Gastroesophageal sphincter (tissue), 4 donors: ENCODE results near the gene LRBA. TPM values are rescaled to one million over a fixed set of nuclear protein-coding genes. Genes with fewer than 3 reads are reported as not detected.

ENCODE experiments used
- ATAC-seq: fragments of 150-250 bp; one replicate; pipeline ENCODE4 v1.9.1; 2016; ENCODE audit warnings: mild to moderate bottlenecking, moderate library complexity
- H3K27ac ChIP-seq, 4 donors: fragments of 200-600 bp; sonication (generic) in 3 of 4; 1 replicate in 3 of 4; 2 replicates in 1 of 4; pipeline ENCODE4 v1.5.1; 2016 to 2019
- H3K27me3 ChIP-seq: fragments of 200-600 bp; sonication (generic); one replicate; pipeline ENCODE4 v1.5.1; 2019
- H3K36me3 ChIP-seq, 2 donors: fragments of 200-600 bp; sonication (generic); one replicate each; pipeline ENCODE4 v1.5.1; 2019; ENCODE audit warnings: control low read depth in 1 of 2
- H3K4me1 ChIP-seq, 3 donors: fragments of 200-600 bp; sonication (generic); 1 replicate in 2 of 3; 2 replicates in 1 of 3; pipeline ENCODE4 v1.5.1; 2016 to 2019; ENCODE audit warnings: control low read depth in 2 of 3
- H3K4me3 ChIP-seq, 2 donors: fragments of 200-600 bp; sonication (generic); one replicate each; pipeline ENCODE4 v1.5.1; 2019; ENCODE audit warnings: mild to moderate bottlenecking in 1 of 2, moderate library complexity in 1 of 2
- H3K9me3 ChIP-seq, 3 donors: fragments of 200-600 bp; sonication (generic); one replicate each; pipeline ENCODE4 v1.5.1; 2017 to 2019; ENCODE audit warnings: control low read depth in 2 of 3
- CTCF ChIP-seq, 4 experiments: fragments of 200-600 bp in 2 of 4; fragments of 450-650 bp in 2 of 4; sonication (generic) in 1 of 4; IDR thresholded peaks; one replicate each; pipeline ENCODE4 v1.5.1; 2017 to 2019; ENCODE audit warnings: antibody characterized with exemption in 4 of 4, mild to moderate bottlenecking in 2 of 4, moderate library complexity in 2 of 4
- EP300 ChIP-seq: sonication (generic); formaldehyde crosslinking; IDR thresholded peaks from one replicate; pipeline ENCODE4 v1.6.1; 2017; ENCODE audit warnings: antibody characterized with exemption, mild to moderate bottlenecking
- POLR2A ChIP-seq, 2 donors: fragments of 450-650 bp; IDR thresholded peaks; one replicate each; pipeline ENCODE4 v1.6.1; 2017; ENCODE audit warnings: antibody characterized with exemption in 2 of 2, mild to moderate bottlenecking in 2 of 2, moderate library complexity in 1 of 2
- POLR2AphosphoS5 ChIP-seq: sonication (generic); formaldehyde crosslinking; IDR thresholded peaks from one replicate; pipeline ENCODE4 v1.6.1; 2017; ENCODE audit warnings: antibody characterized with exemption
- WGBS, 2 donors: methylation state at CpG; one replicate each; pipeline ENCODE4 v1.1.5; 2018; ENCODE audit warnings: low coverage in 1 of 2; 5-methylcytosine and 5-hydroxymethylcytosine counted together
- total RNA-seq, 4 donors: library from RNA; depleted of rRNA; stranded (reverse); fragments of >200 nt; gene quantifications; one replicate each; pipeline ENCODE4 v1.1.0, GENCODE V29; 2016

Gene LRBA
- total RNA-seq, 4 donors from 2014 or later: 18.4 to 35.0 (median 23.2) TPM

- peaks cover 0 to 11% of the 10 kb centered on the region in 2 donors for H3K36me3 ChIP-seq
- H3K27ac ChIP-seq: no peak overlapping the region
- peaks cover 0 to 3% (median 0%) of the 10 kb centered on the region in 3 donors for H3K9me3 ChIP-seq
- H3K4me3 ChIP-seq: no peak overlapping the region
- WGBS, 2 donors: 83 to 95% methylated on average over 2 of the region's 2 CpGs
- ATAC-seq: no peak
- H3K27me3 ChIP-seq: no peaks in the 10 kb centered on the region
- TF ChIP-seq POLR2A (IDR thresholded peaks at IDR 0.05): no peak
- no peak for TF ChIP-seq EP300
- TF ChIP-seq CTCF (IDR thresholded peaks at IDR 0.05): no peak
- no peak for TF ChIP-seq POLR2AphosphoS5
- H3K4me1 ChIP-seq: peaks cover 0 to 4% (median 0%) of the 10 kb centered on the region in 3 donors
Observed at GRCh38 chr4:150720973-150721518, 294.0 kb downstream of the LRBA start.

GRCh38 chr4:150717952-150718351, 297.1 kb downstream of the LRBA start:
- H3K27me3 ChIP-seq: no peaks in the 10 kb centered on the region
- 88 to 92% methylated on average over 1 of the region's 1 CpG for WGBS, 2 donors
- ATAC-seq: no peak

DNA sequence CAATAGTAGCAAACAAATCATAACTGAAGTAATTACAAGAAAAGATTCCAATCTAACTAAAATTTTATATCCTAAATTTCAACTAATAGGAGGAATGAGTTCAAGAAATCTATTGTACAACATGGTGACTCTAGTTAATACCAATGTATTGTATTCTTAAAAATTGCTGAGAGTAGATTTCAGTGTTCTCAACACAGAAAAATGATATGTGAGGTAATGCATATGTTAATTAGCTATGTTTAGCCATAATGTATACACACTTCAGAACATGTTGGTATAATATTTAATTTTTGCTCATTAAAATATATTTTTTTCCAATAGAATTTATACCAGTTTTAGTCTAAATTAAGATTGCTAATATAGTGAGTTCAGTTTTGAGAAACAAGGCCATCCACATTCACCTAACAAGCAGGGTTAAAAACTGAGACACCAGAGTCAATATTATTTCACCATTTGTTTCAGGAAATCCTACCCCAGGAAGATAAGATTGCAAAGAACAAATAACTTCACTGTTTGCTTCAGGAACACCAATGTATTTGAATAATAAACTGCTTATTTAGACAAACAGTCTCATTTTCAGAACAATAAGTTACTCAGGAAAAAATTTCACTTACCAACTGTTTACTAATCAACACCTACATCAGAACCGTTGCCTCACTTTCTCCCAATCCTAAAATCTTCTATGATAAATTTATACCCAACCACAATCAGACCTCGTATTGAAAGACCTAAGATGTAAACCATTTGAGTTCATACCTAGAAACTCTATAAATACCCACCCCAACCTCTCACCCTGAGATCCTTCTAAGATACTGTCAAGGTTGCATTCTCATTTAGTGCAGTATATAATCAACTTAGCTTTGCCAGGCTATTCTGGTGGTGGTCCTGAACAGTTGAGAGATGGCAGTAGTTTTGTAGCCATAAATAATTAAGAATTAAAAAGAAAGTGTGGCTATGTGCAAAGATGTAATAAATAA, 300.3 kb downstream of the LRBA start:
- no peaks in the 10 kb centered on the region for H3K27me3 ChIP-seq
- H3K27ac ChIP-seq: no peak overlapping the region
- no peak overlapping the region for H3K4me3 ChIP-seq
- H3K36me3 ChIP-seq: no peaks in the 10 kb centered on the region
- ATAC-seq: no peak
- WGBS, 2 donors: 82 to 88% methylated on average over 2 of the region's 2 CpGs
- TF ChIP-seq POLR2AphosphoS5: no peak
- TF ChIP-seq POLR2A (IDR thresholded peaks at IDR 0.05): no peak
- TF ChIP-seq CTCF (IDR thresholded peaks at IDR 0.05): no peak
- no peak for TF ChIP-seq EP300
- no peaks in the 10 kb centered on the region for H3K4me1 ChIP-seq
- no peaks in the 10 kb centered on the region for H3K9me3 ChIP-seq

More at GRCh38 chr4:150717952-150718351, 297.1 kb downstream of the LRBA start:
- Histone ChIP-seq H3K27ac (no peak overlapping the region), H3K9me3 (no peaks in the 10 kb centered on the region), H3K4me3 (no peak overlapping the region), H3K4me1 (peaks cover 0 to 3% (median 0%) of the 10 kb centered on the region in 3 donors), H3K36me3 (no peaks in the 10 kb centered on the region)
- no peak for TF ChIP-seq POLR2AphosphoS5
- TF ChIP-seq CTCF (IDR thresholded peaks at IDR 0.05): no peak
- TF ChIP-seq POLR2A (IDR thresholded peaks at IDR 0.05): no peak
- no peak for TF ChIP-seq EP300

DNA sequence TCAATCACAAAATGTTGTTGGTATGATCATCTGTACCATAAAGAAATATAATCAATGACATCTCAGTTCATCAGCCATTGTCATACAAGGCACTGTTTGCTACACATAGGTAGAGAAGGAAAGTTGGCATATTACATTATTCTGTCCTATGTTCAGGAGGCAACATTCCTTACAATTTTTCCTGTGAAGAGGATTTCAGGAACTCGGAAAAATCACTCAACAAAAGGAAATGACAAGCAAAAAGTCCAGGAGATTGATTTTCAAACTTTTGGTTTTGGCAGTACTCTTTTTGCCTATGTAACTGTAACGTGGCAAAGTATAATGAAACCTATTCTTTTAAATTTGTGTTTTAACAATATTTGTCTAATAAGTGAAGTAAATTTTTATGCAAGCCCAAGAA, 301.8 kb downstream of the LRBA start:
- H3K9me3 ChIP-seq: no peaks in the 10 kb centered on the region
- no peak for ATAC-seq
- H3K4me3 ChIP-seq: no peak overlapping the region
- WGBS, 2 donors: 82% methylated on average over 2 of the region's 2 CpGs
- H3K27ac ChIP-seq: no peak overlapping the region
- H3K4me1 ChIP-seq: no peaks in the 10 kb centered on the region
- no peaks in the 10 kb centered on the region for H3K36me3 ChIP-seq
- no peak for TF ChIP-seq CTCF (IDR thresholded peaks at IDR 0.05)
- TF ChIP-seq POLR2A (IDR thresholded peaks at IDR 0.05): no peak
- TF ChIP-seq POLR2AphosphoS5: no peak
- no peak for TF ChIP-seq EP300
- H3K27me3 ChIP-seq: no peaks in the 10 kb centered on the region
